ENCODE data around the gene TDRD7. TPM values are rescaled to one million over a fixed set of nuclear protein-coding genes. Genes with fewer than 3 reads are reported as not detected.

Gene TDRD7
- total RNA-seq, 1 donor from 2014 or later = 7.9 TPM

- Histone ChIP-seq H3K27ac (replicated peaks) (peak overlapping the region; percentile 92), H3K27me3 (ENCODE audit: low read depth) (peaks cover 12% of the 10 kb centered on the region), H3K36me3 (peaks cover 11% of the 10 kb centered on the region), H3K4me3 (peak overlapping the region; percentile 77), H3K9me3 (replicated peaks) (no peaks in the 10 kb centered on the region), H3K4me1 (peaks cover 54% of the 10 kb centered on the region)
- DNase-seq = no peak
- TF ChIP-seq CTCF (IDR thresholded peaks at IDR 0.05; ENCODE audit: borderline replicate concordance) = no peak
- intact Hi-C loops (cut with micrococcal nuclease) = no loop called here
These were observed 88.9 kb downstream of the TDRD7 start for GRCh38 chr9:97500765-97501176.

GRCh38 chr9:97501177-97501971 lies 89.5 kb downstream of the TDRD7 start, which contains the start of gene TMOD1:
Gene TMOD1, plus strand, starts transcription at chr9:97501666. Its CDS starts 22,523 bp downstream, at chr9:97524189.
- Histone ChIP-seq H3K27ac (replicated peaks) (peak within 1 kb of the TSS; percentile 92), H3K36me3 (peaks cover 5% of the 10 kb centered on the region), H3K27me3 (ENCODE audit: low read depth) (peaks cover 12% of the 10 kb centered on the region), H3K4me3 (peak within 1 kb of the TSS; percentile 77), H3K9me3 (replicated peaks) (no peaks in the 10 kb centered on the region), H3K4me1 (peaks cover 60% of the 10 kb centered on the region)
- peak; percentile 82 for DNase-seq
- peak; percentile 26 for TF ChIP-seq CTCF (IDR thresholded peaks at IDR 0.05; ENCODE audit: borderline replicate concordance)
- intact Hi-C loops (cut with micrococcal nuclease) = no loop called here

GRCh38 chr9:97501972-97502221 lies 90.0 kb downstream of the TDRD7 start:
- Histone ChIP-seq H3K27me3 (ENCODE audit: low read depth) (peaks cover 12% of the 10 kb centered on the region), H3K4me3 (peak overlapping the region; percentile 77), H3K36me3 (no peaks in the 10 kb centered on the region), H3K9me3 (replicated peaks) (no peaks in the 10 kb centered on the region), H3K4me1 (peaks cover 65% of the 10 kb centered on the region), H3K27ac (replicated peaks) (peak overlapping the region; percentile 92)
- intact Hi-C loops (cut with micrococcal nuclease) = no loop called here
- DNase-seq = no peak
- no peak for TF ChIP-seq CTCF (IDR thresholded peaks at IDR 0.05; ENCODE audit: borderline replicate concordance)

- Histone ChIP-seq H3K36me3 (no peaks in the 10 kb centered on the region), H3K9me3 (replicated peaks) (no peaks in the 10 kb centered on the region), H3K27ac (replicated peaks) (peak overlapping the region; percentile 92), H3K4me1 (peaks cover 70% of the 10 kb centered on the region), H3K27me3 (ENCODE audit: low read depth) (peaks cover 12% of the 10 kb centered on the region), H3K4me3 (peak overlapping the region; percentile 77)
- no peak for TF ChIP-seq CTCF (IDR thresholded peaks at IDR 0.05; ENCODE audit: borderline replicate concordance)
- DNase-seq = peak; percentile 36
- intact Hi-C loops (cut with micrococcal nuclease) = no loop called here
These were observed 90.5 kb downstream of the TDRD7 start for GRCh38 chr9:97502222-97502983.

- no peak for DNase-seq
- H3K4me1 ChIP-seq = peaks cover 74% of the 10 kb centered on the region
- intact Hi-C loops (cut with micrococcal nuclease) = no loop called here
- no peaks in the 10 kb centered on the region for H3K9me3 ChIP-seq (replicated peaks)
- no peaks in the 10 kb centered on the region for H3K36me3 ChIP-seq
- H3K4me3 ChIP-seq = peak overlapping the region; percentile 77
- H3K27ac ChIP-seq (replicated peaks) = peak overlapping the region; percentile 92
- H3K27me3 ChIP-seq (ENCODE audit: low read depth) = peaks cover 12% of the 10 kb centered on the region
- no peak for TF ChIP-seq CTCF (IDR thresholded peaks at IDR 0.05; ENCODE audit: borderline replicate concordance)
These were observed 91.3 kb downstream of the TDRD7 start for GRCh38 chr9:97502984-97503861.
